ENCODE measurements around the gene GBA3. TPM values are rescaled to one million over a fixed set of nuclear protein-coding genes. Genes with fewer than 3 reads are reported as not detected.

The GBA3 gene
- polyA plus RNA-seq, 2 donors: 0.02 TPM; not detected in 1

- Histone ChIP-seq H3K27ac (ENCODE audit: low read depth in 2 of 2, low read length in 1 of 2) (no peak overlapping the region), H3K4me3 (ENCODE audit: low read depth in 1 of 2, low read length in 2 of 2) (no peak overlapping the region), H3K9me3 (ENCODE audit: control insufficient read depth in 2 of 2, insufficient read depth in 1 of 2, low read depth in 1 of 2, low read length in 1 of 2) (no peaks in the 10 kb centered on the region), H3K4me1 (ENCODE audit: control insufficient read depth in 2 of 2, insufficient read depth in 2 of 2, low read length in 1 of 2) (no peaks in the 10 kb centered on the region), H3K27me3 (ENCODE audit: control insufficient read depth in 1 of 2, insufficient read depth in 2 of 2, low read length in 2 of 2) (no peaks in the 10 kb centered on the region), H3K36me3 (ENCODE audit: control insufficient read depth in 2 of 2, insufficient read depth in 2 of 2, low read length in 1 of 2) (no peaks in the 10 kb centered on the region)
- WGBS, 2 donors: 50 to 57% methylated on average over 3 of the region's 3 CpGs
These were observed 26.5 kb downstream of the GBA3 start for GRCh38 chr4:22719218-22719617.

GRCh38 chr4:22720091-22720490 is 27.4 kb downstream of the GBA3 start:
- Histone ChIP-seq H3K4me3 (ENCODE audit: low read depth in 1 of 2, low read length in 2 of 2) (no peak overlapping the region), H3K36me3 (ENCODE audit: control insufficient read depth in 2 of 2, insufficient read depth in 2 of 2, low read length in 1 of 2) (no peaks in the 10 kb centered on the region), H3K27ac (ENCODE audit: low read depth in 2 of 2, low read length in 1 of 2) (no peak overlapping the region), H3K4me1 (ENCODE audit: control insufficient read depth in 2 of 2, insufficient read depth in 2 of 2, low read length in 1 of 2) (no peaks in the 10 kb centered on the region), H3K9me3 (ENCODE audit: control insufficient read depth in 2 of 2, insufficient read depth in 1 of 2, low read depth in 1 of 2, low read length in 1 of 2) (no peaks in the 10 kb centered on the region), H3K27me3 (ENCODE audit: control insufficient read depth in 1 of 2, insufficient read depth in 2 of 2, low read length in 2 of 2) (no peaks in the 10 kb centered on the region)
- WGBS, 2 donors: 62 to 72% methylated on average over 2 of the region's 2 CpGs

- Histone ChIP-seq H3K9me3 (ENCODE audit: control insufficient read depth in 2 of 2, insufficient read depth in 1 of 2, low read depth in 1 of 2, low read length in 1 of 2) (no peaks in the 10 kb centered on the region), H3K27ac (ENCODE audit: low read depth in 2 of 2, low read length in 1 of 2) (no peak overlapping the region), H3K36me3 (ENCODE audit: control insufficient read depth in 2 of 2, insufficient read depth in 2 of 2, low read length in 1 of 2) (no peaks in the 10 kb centered on the region), H3K4me3 (ENCODE audit: low read depth in 1 of 2, low read length in 2 of 2) (no peak overlapping the region), H3K4me1 (ENCODE audit: control insufficient read depth in 2 of 2, insufficient read depth in 2 of 2, low read length in 1 of 2) (no peaks in the 10 kb centered on the region), H3K27me3 (ENCODE audit: control insufficient read depth in 1 of 2, insufficient read depth in 2 of 2, low read length in 2 of 2) (no peaks in the 10 kb centered on the region)
- WGBS, 2 donors: 49 to 65% methylated on average over 1 of the region's 1 CpG
These were observed 28.5 kb downstream of the GBA3 start for GRCh38 chr4:22721204-22721603.

GRCh38 chr4:22730021-22730420 is 37.3 kb downstream of the GBA3 start:
- WGBS, 2 donors: 89% methylated on average over 3 of the region's 3 CpGs
- no peaks in the 10 kb centered on the region for H3K27me3 ChIP-seq (ENCODE audit: control insufficient read depth in 1 of 2, insufficient read depth in 2 of 2, low read length in 2 of 2)

GRCh38 chr4:22733816-22734215 is 41.1 kb downstream of the GBA3 start:
- Histone ChIP-seq H3K4me1 (ENCODE audit: control insufficient read depth in 2 of 2, insufficient read depth in 2 of 2, low read length in 1 of 2) (no peaks in the 10 kb centered on the region), H3K27ac (ENCODE audit: low read depth in 2 of 2, low read length in 1 of 2) (no peak overlapping the region), H3K27me3 (ENCODE audit: control insufficient read depth in 1 of 2, insufficient read depth in 2 of 2, low read length in 2 of 2) (no peaks in the 10 kb centered on the region), H3K36me3 (ENCODE audit: control insufficient read depth in 2 of 2, insufficient read depth in 2 of 2, low read length in 1 of 2) (no peaks in the 10 kb centered on the region), H3K9me3 (ENCODE audit: control insufficient read depth in 2 of 2, insufficient read depth in 1 of 2, low read depth in 1 of 2, low read length in 1 of 2) (no peaks in the 10 kb centered on the region), H3K4me3 (ENCODE audit: low read depth in 1 of 2, low read length in 2 of 2) (no peak overlapping the region)
- WGBS, 2 donors: 77 to 79% methylated on average over 3 of the region's 3 CpGs

More at GRCh38 chr4:22730021-22730420, 37.3 kb downstream of the GBA3 start:
- no peaks in the 10 kb centered on the region for H3K4me1 ChIP-seq (ENCODE audit: control insufficient read depth in 2 of 2, insufficient read depth in 2 of 2, low read length in 1 of 2)
- no peaks in the 10 kb centered on the region for H3K36me3 ChIP-seq (ENCODE audit: control insufficient read depth in 2 of 2, insufficient read depth in 2 of 2, low read length in 1 of 2)
- H3K27ac ChIP-seq (ENCODE audit: low read depth in 2 of 2, low read length in 1 of 2): no peak overlapping the region
- H3K9me3 ChIP-seq (ENCODE audit: control insufficient read depth in 2 of 2, insufficient read depth in 1 of 2, low read depth in 1 of 2, low read length in 1 of 2): no peaks in the 10 kb centered on the region
- H3K4me3 ChIP-seq (ENCODE audit: low read depth in 1 of 2, low read length in 2 of 2): no peak overlapping the region

- Histone ChIP-seq H3K27me3 (ENCODE audit: control insufficient read depth in 1 of 2, insufficient read depth in 2 of 2, low read length in 2 of 2) (no peaks in the 10 kb centered on the region), H3K27ac (ENCODE audit: low read depth in 2 of 2, low read length in 1 of 2) (no peak overlapping the region), H3K4me3 (ENCODE audit: low read depth in 1 of 2, low read length in 2 of 2) (no peak overlapping the region), H3K9me3 (ENCODE audit: control insufficient read depth in 2 of 2, insufficient read depth in 1 of 2, low read depth in 1 of 2, low read length in 1 of 2) (no peaks in the 10 kb centered on the region), H3K4me1 (ENCODE audit: control insufficient read depth in 2 of 2, insufficient read depth in 2 of 2, low read length in 1 of 2) (no peaks in the 10 kb centered on the region), H3K36me3 (ENCODE audit: control insufficient read depth in 2 of 2, insufficient read depth in 2 of 2, low read length in 1 of 2) (no peaks in the 10 kb centered on the region)
- 90 to 92% methylated on average over 2 of the region's 2 CpGs for WGBS, 2 donors
These were observed 44.2 kb downstream of the GBA3 start for GRCh38 chr4:22736912-22737311.

GRCh38 chr4:22739968-22740367 is 47.2 kb downstream of the GBA3 start:
- H3K4me3 ChIP-seq (ENCODE audit: low read depth in 1 of 2, low read length in 2 of 2): no peak overlapping the region
- no peaks in the 10 kb centered on the region for H3K9me3 ChIP-seq (ENCODE audit: control insufficient read depth in 2 of 2, insufficient read depth in 1 of 2, low read depth in 1 of 2, low read length in 1 of 2)
- H3K27ac ChIP-seq (ENCODE audit: low read depth in 2 of 2, low read length in 1 of 2): no peak overlapping the region
- WGBS, 2 donors: 49 to 54% methylated on average over 3 of the region's 3 CpGs
- no peaks in the 10 kb centered on the region for H3K4me1 ChIP-seq (ENCODE audit: control insufficient read depth in 2 of 2, insufficient read depth in 2 of 2, low read length in 1 of 2)
- H3K36me3 ChIP-seq (ENCODE audit: control insufficient read depth in 2 of 2, insufficient read depth in 2 of 2, low read length in 1 of 2): no peaks in the 10 kb centered on the region
- no peaks in the 10 kb centered on the region for H3K27me3 ChIP-seq (ENCODE audit: control insufficient read depth in 1 of 2, insufficient read depth in 2 of 2, low read length in 2 of 2)

- 74 to 79% methylated on average over 3 of the region's 3 CpGs for WGBS, 2 donors
- no peak overlapping the region for H3K4me3 ChIP-seq (ENCODE audit: low read depth in 1 of 2, low read length in 2 of 2)
- H3K4me1 ChIP-seq (ENCODE audit: control insufficient read depth in 2 of 2, insufficient read depth in 2 of 2, low read length in 1 of 2): no peaks in the 10 kb centered on the region
- H3K9me3 ChIP-seq (ENCODE audit: control insufficient read depth in 2 of 2, insufficient read depth in 1 of 2, low read depth in 1 of 2, low read length in 1 of 2): no peaks in the 10 kb centered on the region
- H3K27me3 ChIP-seq (ENCODE audit: control insufficient read depth in 1 of 2, insufficient read depth in 2 of 2, low read length in 2 of 2): no peaks in the 10 kb centered on the region
- no peaks in the 10 kb centered on the region for H3K36me3 ChIP-seq (ENCODE audit: control insufficient read depth in 2 of 2, insufficient read depth in 2 of 2, low read length in 1 of 2)
- H3K27ac ChIP-seq (ENCODE audit: low read depth in 2 of 2, low read length in 1 of 2): no peak overlapping the region
These were observed 49.0 kb downstream of the GBA3 start for GRCh38 chr4:22741744-22742143.

GRCh38 chr4:22743290-22743689 is 50.6 kb downstream of the GBA3 start:
- Histone ChIP-seq H3K4me1 (ENCODE audit: control insufficient read depth in 2 of 2, insufficient read depth in 2 of 2, low read length in 1 of 2) (no peaks in the 10 kb centered on the region), H3K4me3 (ENCODE audit: low read depth in 1 of 2, low read length in 2 of 2) (no peak overlapping the region), H3K27me3 (ENCODE audit: control insufficient read depth in 1 of 2, insufficient read depth in 2 of 2, low read length in 2 of 2) (no peaks in the 10 kb centered on the region), H3K9me3 (ENCODE audit: control insufficient read depth in 2 of 2, insufficient read depth in 1 of 2, low read depth in 1 of 2, low read length in 1 of 2) (no peaks in the 10 kb centered on the region), H3K36me3 (ENCODE audit: control insufficient read depth in 2 of 2, insufficient read depth in 2 of 2, low read length in 1 of 2) (no peaks in the 10 kb centered on the region), H3K27ac (ENCODE audit: low read depth in 2 of 2, low read length in 1 of 2) (no peak overlapping the region)
- WGBS, 2 donors: 88 to 92% methylated on average over 3 of the region's 3 CpGs

- Histone ChIP-seq H3K27me3 (ENCODE audit: control insufficient read depth in 1 of 2, insufficient read depth in 2 of 2, low read length in 2 of 2) (no peaks in the 10 kb centered on the region), H3K4me3 (ENCODE audit: low read depth in 1 of 2, low read length in 2 of 2) (no peak overlapping the region), H3K27ac (ENCODE audit: low read depth in 2 of 2, low read length in 1 of 2) (no peak overlapping the region), H3K4me1 (ENCODE audit: control insufficient read depth in 2 of 2, insufficient read depth in 2 of 2, low read length in 1 of 2) (no peaks in the 10 kb centered on the region), H3K9me3 (ENCODE audit: control insufficient read depth in 2 of 2, insufficient read depth in 1 of 2, low read depth in 1 of 2, low read length in 1 of 2) (no peaks in the 10 kb centered on the region), H3K36me3 (ENCODE audit: control insufficient read depth in 2 of 2, insufficient read depth in 2 of 2, low read length in 1 of 2) (no peaks in the 10 kb centered on the region)
- WGBS, 2 donors: 89 to 91% methylated on average over 8 of the region's 8 CpGs
These were observed 51.8 kb downstream of the GBA3 start for GRCh38 chr4:22744478-22745062.

Measured in esophagus (tissue), 2 donors.